ENCODE measurements around the gene DROSHA.

DNA sequence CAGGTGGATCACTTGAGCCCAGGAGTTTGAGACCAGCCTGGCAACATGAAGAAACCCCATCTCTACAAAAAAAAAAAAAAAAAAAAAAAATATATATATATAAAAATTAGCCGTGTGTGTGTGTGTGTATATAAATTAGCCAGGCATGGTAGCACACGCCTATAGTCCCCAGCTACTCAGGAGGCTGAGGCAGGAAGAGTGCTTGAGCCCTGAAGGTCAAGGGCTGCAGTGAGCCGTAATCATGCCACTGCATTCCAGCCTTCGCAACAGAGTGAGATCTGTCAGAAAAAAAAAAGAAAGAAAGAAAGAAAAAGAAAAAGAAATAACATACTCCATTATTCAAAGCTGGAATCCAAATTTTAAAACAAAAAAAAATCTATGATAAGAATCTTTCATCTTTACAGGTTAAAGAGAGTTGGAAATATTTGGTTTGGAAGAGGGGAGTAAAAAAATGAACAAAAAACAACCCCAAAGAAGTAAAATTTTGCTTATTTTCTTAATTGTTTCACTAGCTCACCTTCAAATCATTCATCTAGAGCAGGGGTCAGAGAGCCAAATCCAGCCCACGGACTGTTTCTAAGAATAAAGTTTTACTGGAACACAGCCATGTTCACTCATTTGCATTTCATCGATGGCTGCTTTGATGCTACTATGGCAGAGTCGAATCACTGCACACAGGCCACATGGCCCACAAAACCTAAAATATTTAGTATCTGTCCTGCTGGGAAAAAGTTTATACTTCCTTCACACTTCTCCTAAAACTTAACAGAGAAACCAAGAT is 109.9 kb downstream of the DROSHA start:
- TF ChIP-seq, protein P1, sequence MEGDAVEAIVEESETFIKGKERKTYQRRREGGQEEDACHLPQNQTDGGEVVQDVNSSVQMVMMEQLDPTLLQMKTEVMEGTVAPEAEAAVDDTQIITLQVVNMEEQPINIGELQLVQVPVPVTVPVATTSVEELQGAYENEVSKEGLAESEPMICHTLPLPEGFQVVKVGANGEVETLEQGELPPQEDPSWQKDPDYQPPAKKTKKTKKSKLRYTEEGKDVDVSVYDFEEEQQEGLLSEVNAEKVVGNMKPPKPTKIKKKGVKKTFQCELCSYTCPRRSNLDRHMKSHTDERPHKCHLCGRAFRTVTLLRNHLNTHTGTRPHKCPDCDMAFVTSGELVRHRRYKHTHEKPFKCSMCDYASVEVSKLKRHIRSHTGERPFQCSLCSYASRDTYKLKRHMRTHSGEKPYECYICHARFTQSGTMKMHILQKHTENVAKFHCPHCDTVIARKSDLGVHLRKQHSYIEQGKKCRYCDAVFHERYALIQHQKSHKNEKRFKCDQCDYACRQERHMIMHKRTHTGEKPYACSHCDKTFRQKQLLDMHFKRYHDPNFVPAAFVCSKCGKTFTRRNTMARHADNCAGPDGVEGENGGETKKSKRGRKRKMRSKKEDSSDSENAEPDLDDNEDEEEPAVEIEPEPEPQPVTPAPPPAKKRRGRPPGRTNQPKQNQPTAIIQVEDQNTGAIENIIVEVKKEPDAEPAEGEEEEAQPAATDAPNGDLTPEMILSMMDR (conservative IDR thresholded peaks at IDR 0.05), result no peak
- no peak for TF ChIP-seq ZFX (IDR thresholded peaks at IDR 0.05)

Measured in C4-2B (cell line).